MM.1S (cell line): ENCODE data around the gene FAAH.
"Not testable (repeated sequence)": the region's sequence is repeated elsewhere in the genome, so short reads cannot be mapped to it uniquely, and the experiment has no call there.

Experiments
- DNase-seq: peaks from one replicate; pipeline ENCODE4 v3.0.0-alpha.2; 2015
- H2AFZ ChIP-seq: fragments of 300-600 bp; sonication (generic); 2 replicates; pipeline ENCODE4 v1.6.0; 2016; ENCODE audit warnings: antibody characterized with exemption, low read length
- H3F3A ChIP-seq: fragments of 300-600 bp; sonication (generic); 2 replicates; pipeline ENCODE4 v1.6.1; 2016; ENCODE audit warnings: mild to moderate bottlenecking, antibody characterized with exemption, low read length, moderate library complexity, mixed read lengths; ENCODE audit not compliant: insufficient read depth
- H3K27ac ChIP-seq: fragments of 300-600 bp; sonication (generic); 2 replicates; pipeline ENCODE4 v1.5.1; 2016; ENCODE audit warnings: mild to moderate bottlenecking, low read length
- H3K27me3 ChIP-seq: fragments of 300-600 bp; sonication (generic); replicated peaks from 2 replicates; pipeline ENCODE4 v1.6.0; 2016; ENCODE audit warnings: low read length; ENCODE audit not compliant: insufficient read depth
- H3K36me3 ChIP-seq: fragments of 300-600 bp; sonication (generic); replicated peaks from 2 replicates; pipeline ENCODE4 v1.6.1; 2016; ENCODE audit warnings: mild to moderate bottlenecking, low read length, mixed read lengths; ENCODE audit not compliant: insufficient read depth
- H3K4me1 ChIP-seq: fragments of 300-600 bp; sonication (generic); 2 replicates; pipeline ENCODE4 v1.6.1; 2016; ENCODE audit warnings: low read length, mixed read lengths
- H3K4me2 ChIP-seq: fragments of 300-600 bp; sonication (generic); 2 replicates; pipeline ENCODE4 v1.6.0; 2016; ENCODE audit warnings: low read depth, low read length
- H3K4me3 ChIP-seq: fragments of 300-600 bp; sonication (generic); 2 replicates; pipeline ENCODE4 v1.5.1; 2016; ENCODE audit warnings: low read length, mixed read lengths
- H3K79me2 ChIP-seq: fragments of 300-600 bp; sonication (generic); 2 replicates; pipeline ENCODE4 v1.6.1; 2016; ENCODE audit warnings: mixed run types, low read length, mixed read lengths
- H3K9ac ChIP-seq: fragments of 300-600 bp; sonication (generic); 2 replicates; pipeline ENCODE4 v1.6.1; 2016; ENCODE audit warnings: low read length, mixed read lengths
- H3K9me2 ChIP-seq: fragments of 300-600 bp; sonication (generic); replicated peaks from 2 replicates; pipeline ENCODE4 v1.6.1; 2016; ENCODE audit warnings: mild to moderate bottlenecking, low read length, mixed read lengths; ENCODE audit not compliant: insufficient read depth
- H3K9me3 ChIP-seq: fragments of 300-600 bp; sonication (generic); replicated peaks from 2 replicates; pipeline ENCODE4 v1.6.1; 2016; ENCODE audit warnings: mild to moderate bottlenecking, low read length, mixed read lengths; ENCODE audit not compliant: insufficient read depth
- H4K20me1 ChIP-seq: fragments of 300-600 bp; sonication (generic); 2 replicates; pipeline ENCODE4 v1.6.1; 2016; ENCODE audit warnings: mild to moderate bottlenecking, low read length, moderate library complexity, mixed read lengths; ENCODE audit not compliant: insufficient read depth
- EZH2 ChIP-seq: fragments of 300-600 bp; sonication (generic); optimal IDR thresholded peaks from 2 replicates; pipeline ENCODE3; 2017; ENCODE audit warnings: low read depth, mild to moderate bottlenecking, antibody characterized with exemption, low read length, mixed read lengths
- EZH2phosphoT487 ChIP-seq: fragments of 300-600 bp; sonication (generic); IDR thresholded peaks from 2 replicates; pipeline ENCODE4 v1.6.1; 2018; ENCODE audit warnings: antibody characterized with exemption, low read length
- TF ChIP-seq, protein P1 (sequence below): fragments of 300-600 bp; sonication (generic); IDR thresholded peaks from 2 replicates; pipeline ENCODE4 v1.5.1; 2016; ENCODE audit warnings: antibody characterized with exemption, low read length, mixed read lengths

Gene FAAH

DNA sequence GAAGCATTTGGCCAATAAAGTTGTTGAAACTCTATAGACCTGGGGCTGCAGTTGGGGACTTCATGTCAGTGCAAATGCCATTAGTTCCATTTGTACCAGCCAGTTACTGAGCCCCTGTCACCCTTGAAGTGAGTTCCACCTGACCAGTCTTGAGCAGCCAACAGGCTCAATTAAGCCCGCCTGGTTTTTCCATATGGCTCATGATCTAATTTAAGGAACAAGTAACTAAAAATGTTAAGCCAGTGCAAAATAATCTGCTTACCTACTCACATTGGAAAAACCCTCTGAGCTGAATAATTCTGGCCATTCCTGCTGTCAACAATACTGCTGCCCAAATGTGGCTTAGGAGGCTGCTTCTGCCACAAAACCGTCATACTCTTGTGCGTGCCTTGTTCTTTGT, 32.0 kb upstream of the FAAH start:
- TF ChIP-seq, protein P1, sequence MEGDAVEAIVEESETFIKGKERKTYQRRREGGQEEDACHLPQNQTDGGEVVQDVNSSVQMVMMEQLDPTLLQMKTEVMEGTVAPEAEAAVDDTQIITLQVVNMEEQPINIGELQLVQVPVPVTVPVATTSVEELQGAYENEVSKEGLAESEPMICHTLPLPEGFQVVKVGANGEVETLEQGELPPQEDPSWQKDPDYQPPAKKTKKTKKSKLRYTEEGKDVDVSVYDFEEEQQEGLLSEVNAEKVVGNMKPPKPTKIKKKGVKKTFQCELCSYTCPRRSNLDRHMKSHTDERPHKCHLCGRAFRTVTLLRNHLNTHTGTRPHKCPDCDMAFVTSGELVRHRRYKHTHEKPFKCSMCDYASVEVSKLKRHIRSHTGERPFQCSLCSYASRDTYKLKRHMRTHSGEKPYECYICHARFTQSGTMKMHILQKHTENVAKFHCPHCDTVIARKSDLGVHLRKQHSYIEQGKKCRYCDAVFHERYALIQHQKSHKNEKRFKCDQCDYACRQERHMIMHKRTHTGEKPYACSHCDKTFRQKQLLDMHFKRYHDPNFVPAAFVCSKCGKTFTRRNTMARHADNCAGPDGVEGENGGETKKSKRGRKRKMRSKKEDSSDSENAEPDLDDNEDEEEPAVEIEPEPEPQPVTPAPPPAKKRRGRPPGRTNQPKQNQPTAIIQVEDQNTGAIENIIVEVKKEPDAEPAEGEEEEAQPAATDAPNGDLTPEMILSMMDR = no peak
- TF ChIP-seq EZH2 (no peak), EZH2phosphoT487 (no peak)
- no peak overlapping the region for H2AFZ ChIP-seq
- H3K27me3 ChIP-seq = no peaks in the 10 kb centered on the region
- no peak overlapping the region for H3K4me3 ChIP-seq
- H3K9ac ChIP-seq = no peak overlapping the region
- H3K27ac ChIP-seq = no peak overlapping the region
- no peak for DNase-seq
- H3K4me2 ChIP-seq = no peak overlapping the region
- H3K4me1 ChIP-seq = no peaks in the 10 kb centered on the region
- no peaks in the 10 kb centered on the region for H3K9me3 ChIP-seq
- no peaks in the 10 kb centered on the region for H3F3A ChIP-seq
- H3K79me2 ChIP-seq = no peaks in the 10 kb centered on the region
- H3K36me3 ChIP-seq = no peaks in the 10 kb centered on the region
- no peaks in the 10 kb centered on the region for H3K9me2 ChIP-seq
- no peaks in the 10 kb centered on the region for H4K20me1 ChIP-seq

DNA sequence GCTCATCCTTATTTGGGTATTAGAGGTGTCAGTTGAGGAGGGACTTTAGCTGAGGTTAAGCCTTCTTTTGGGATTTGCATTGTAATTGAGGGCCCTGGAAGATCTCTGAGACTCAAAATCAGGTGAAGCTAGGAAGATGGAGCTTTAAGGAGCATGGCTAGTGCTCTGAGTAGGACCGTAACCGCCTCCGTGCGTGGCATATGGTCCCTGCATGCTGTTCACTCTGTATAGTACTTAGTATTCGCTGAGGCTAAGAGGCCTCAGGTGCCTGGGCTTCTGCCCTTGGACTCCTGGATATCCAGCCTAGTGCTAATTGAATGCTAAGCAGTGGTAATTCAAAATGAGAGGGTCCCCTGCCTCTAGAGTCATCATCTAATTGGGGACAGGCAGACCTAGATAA, 31.0 kb upstream of the FAAH start:
- H3K9ac ChIP-seq = no peak overlapping the region
- H3K27ac ChIP-seq = no peak overlapping the region
- H3K4me1 ChIP-seq = no peaks in the 10 kb centered on the region
- H3F3A ChIP-seq = no peaks in the 10 kb centered on the region
- no peak for DNase-seq
- H2AFZ ChIP-seq = no peak overlapping the region
- H3K9me3 ChIP-seq = no peaks in the 10 kb centered on the region
- no peaks in the 10 kb centered on the region for H3K9me2 ChIP-seq
- no peaks in the 10 kb centered on the region for H3K36me3 ChIP-seq
- H3K4me2 ChIP-seq = no peak overlapping the region
- no peak overlapping the region for H3K4me3 ChIP-seq
- no peaks in the 10 kb centered on the region for H3K79me2 ChIP-seq
- TF ChIP-seq EZH2phosphoT487 (no peak), EZH2 (no peak)
- TF ChIP-seq, protein P1 = no peak
- H4K20me1 ChIP-seq = no peaks in the 10 kb centered on the region
- H3K27me3 ChIP-seq = no peaks in the 10 kb centered on the region

DNA sequence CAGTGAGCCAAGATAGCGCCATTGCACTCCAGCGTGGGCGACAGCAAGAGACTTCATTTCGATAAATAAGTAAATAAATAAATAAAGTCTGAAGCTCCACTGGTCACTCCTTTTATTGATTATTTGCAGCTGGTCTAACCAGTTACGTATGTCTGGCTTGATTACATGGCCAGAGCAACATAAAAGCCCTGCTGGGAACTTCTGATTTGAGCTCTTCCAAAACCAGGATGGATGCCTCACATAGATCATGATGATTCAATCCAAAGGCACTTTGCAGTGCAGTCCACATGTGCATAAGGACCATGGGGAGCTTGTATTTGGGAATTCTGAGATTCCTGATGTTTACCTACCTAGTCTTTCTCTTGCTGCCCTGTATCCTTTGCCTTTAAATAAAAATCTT, 29.5 kb upstream of the FAAH start:
- TF ChIP-seq EZH2phosphoT487 = no peak
- no peak for TF ChIP-seq EZH2
- TF ChIP-seq, protein P1 = no peak
- H2AFZ ChIP-seq = no peak overlapping the region
- no peaks in the 10 kb centered on the region for H3K9me2 ChIP-seq
- no peak overlapping the region for H3K27ac ChIP-seq
- H3K9ac ChIP-seq = no peak overlapping the region
- no peaks in the 10 kb centered on the region for H3K9me3 ChIP-seq
- H3F3A ChIP-seq = no peaks in the 10 kb centered on the region
- H3K79me2 ChIP-seq = no peaks in the 10 kb centered on the region
- H3K4me3 ChIP-seq = no peak overlapping the region
- no peaks in the 10 kb centered on the region for H4K20me1 ChIP-seq
- H3K4me2 ChIP-seq = no peak overlapping the region
- no peaks in the 10 kb centered on the region for H3K4me1 ChIP-seq
- no peaks in the 10 kb centered on the region for H3K27me3 ChIP-seq
- no peaks in the 10 kb centered on the region for H3K36me3 ChIP-seq
- DNase-seq = no peak

DNA sequence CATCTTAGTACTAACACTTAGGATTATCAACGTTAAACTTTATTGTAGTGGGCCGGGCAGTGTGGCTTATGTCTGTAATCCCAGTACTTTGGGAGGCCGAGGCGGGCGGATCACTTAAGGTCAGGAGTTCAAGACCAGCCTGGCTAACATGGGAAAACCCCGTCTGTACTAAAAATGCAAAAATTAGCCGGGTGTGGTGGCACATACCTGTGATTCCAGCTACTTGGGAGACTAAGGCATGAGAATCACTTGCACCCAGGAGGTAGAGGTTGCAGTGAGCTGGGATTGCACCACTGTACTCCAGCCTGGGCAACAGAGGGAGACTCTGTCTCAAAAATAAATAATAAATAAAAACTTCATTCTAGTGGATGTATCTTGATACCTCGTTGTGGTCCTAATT, 28.3 kb upstream of the FAAH start:
- not testable (repeated sequence) for H3F3A ChIP-seq, H3K4me2 ChIP-seq, H2AFZ ChIP-seq, H3K9ac ChIP-seq, DNase-seq, H3K9me3 ChIP-seq, H3K79me2 ChIP-seq, H4K20me1 ChIP-seq, H3K4me1 ChIP-seq, H3K4me3 ChIP-seq, H3K9me2 ChIP-seq, H3K27me3 ChIP-seq, H3K27ac ChIP-seq, H3K36me3 ChIP-seq
